H1 (cell line): ENCODE results near the gene IRF4. TPM values are rescaled to one million over a fixed set of nuclear protein-coding genes. Genes with fewer than 3 reads are reported as not detected.

Experiments used
- CEBPB ChIP-seq: IDR thresholded peaks from 2 replicates; pipeline ENCODE4 v1.6.1; 2012; ENCODE audit warnings: low read depth, low read length
- EGR1 ChIP-seq: IDR thresholded peaks from 2 replicates; pipeline ENCODE4 v1.6.1; 2011; ENCODE audit warnings: low read depth, low read length, borderline replicate concordance
- KDM4A ChIP-seq: IDR thresholded peaks from one replicate; pipeline ENCODE4 v1.7.1; 2012; ENCODE audit warnings: low read depth, mild to moderate bottlenecking, moderate library complexity, low read length, inconsistent platforms; ENCODE audit not compliant: severe bottlenecking
- TAF7 ChIP-seq: optimal IDR thresholded peaks from 2 replicates; pipeline ENCODE3; 2011; ENCODE audit warnings: low read depth, mild to moderate bottlenecking, inconsistent platforms, low read length, moderate library complexity, borderline replicate concordance
- TBP ChIP-seq: IDR thresholded peaks from 2 replicates; pipeline ENCODE4 v1.6.1; 2011; ENCODE audit warnings: low read depth, low read length, improper control_type of control experiment
- polyA plus RNA-seq, 7 experiments: library from polyadenylated mRNA; depleted of rRNA in 3 of 7; stranded (reverse) in 5 of 7; unstranded in 2 of 7; fragments of >200 nt in 5 of 7; fragments of 200-250 nt in 2 of 7; gene quantifications; 1 replicate in 5 of 7; 2 replicates in 1 of 7; 4 replicates in 1 of 7; pipeline versions ENCODE4 v1.2.1 to v1.2.3, GENCODE V29; 2011 to 2013; ENCODE audit warnings: missing spikeins in 2 of 7, mixed read lengths in 2 of 7
- total RNA-seq: library from RNA; stranded (reverse); fragmentation: NEBNext Ultra II Directional; extraction: Animal tissue kit (Norgen Biotek cat#: 25700); gene quantifications from 2 replicates; pipeline ENCODE4 v1.2.1, GENCODE V29; 2021
- TF ChIP-seq, protein P1 (sequence below): fragments of 300-600 bp; sonication (generic); IDR thresholded peaks from 2 replicates; pipeline ENCODE4 v1.7.1; 2012; ENCODE audit warnings: low read length, moderate library complexity, mild to moderate bottlenecking, inconsistent platforms; ENCODE audit not compliant: insufficient replicate concordance

Gene IRF4
- total and polyA plus RNA-seq, 2 of the 8 experiments (the other 6 are each of a cell fraction or from before 2014, with no cell fraction given) = 0.77 to 2.1 TPM

DNA sequence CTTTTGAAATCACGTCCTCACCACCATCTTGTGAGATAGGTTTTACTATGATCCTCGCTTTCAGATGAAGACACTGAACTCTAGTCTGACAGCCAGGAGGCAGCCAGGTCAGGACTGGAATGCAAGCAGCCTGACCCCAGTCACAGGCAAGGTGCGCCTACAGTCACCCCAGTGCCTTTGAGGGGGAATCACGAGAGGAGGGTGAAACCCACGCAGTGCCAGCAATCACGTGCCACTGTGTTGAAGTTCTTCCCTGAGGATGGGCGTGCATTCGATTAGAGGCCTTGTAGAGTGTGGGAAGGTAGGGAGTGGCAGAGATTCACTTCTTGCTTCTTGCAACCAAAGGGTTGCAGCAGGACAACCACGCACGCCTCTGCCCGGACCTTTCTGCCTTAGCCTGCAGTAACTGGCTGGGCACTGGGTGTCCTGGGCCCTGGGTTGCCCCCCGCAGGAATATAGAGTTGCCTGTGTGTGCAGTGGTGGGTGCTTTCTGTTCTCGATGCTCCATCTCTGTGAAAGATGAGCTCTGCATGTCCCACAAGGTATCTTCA lies 33.7 kb upstream of the IRF4 start (continued):
- TF ChIP-seq, protein P1, sequence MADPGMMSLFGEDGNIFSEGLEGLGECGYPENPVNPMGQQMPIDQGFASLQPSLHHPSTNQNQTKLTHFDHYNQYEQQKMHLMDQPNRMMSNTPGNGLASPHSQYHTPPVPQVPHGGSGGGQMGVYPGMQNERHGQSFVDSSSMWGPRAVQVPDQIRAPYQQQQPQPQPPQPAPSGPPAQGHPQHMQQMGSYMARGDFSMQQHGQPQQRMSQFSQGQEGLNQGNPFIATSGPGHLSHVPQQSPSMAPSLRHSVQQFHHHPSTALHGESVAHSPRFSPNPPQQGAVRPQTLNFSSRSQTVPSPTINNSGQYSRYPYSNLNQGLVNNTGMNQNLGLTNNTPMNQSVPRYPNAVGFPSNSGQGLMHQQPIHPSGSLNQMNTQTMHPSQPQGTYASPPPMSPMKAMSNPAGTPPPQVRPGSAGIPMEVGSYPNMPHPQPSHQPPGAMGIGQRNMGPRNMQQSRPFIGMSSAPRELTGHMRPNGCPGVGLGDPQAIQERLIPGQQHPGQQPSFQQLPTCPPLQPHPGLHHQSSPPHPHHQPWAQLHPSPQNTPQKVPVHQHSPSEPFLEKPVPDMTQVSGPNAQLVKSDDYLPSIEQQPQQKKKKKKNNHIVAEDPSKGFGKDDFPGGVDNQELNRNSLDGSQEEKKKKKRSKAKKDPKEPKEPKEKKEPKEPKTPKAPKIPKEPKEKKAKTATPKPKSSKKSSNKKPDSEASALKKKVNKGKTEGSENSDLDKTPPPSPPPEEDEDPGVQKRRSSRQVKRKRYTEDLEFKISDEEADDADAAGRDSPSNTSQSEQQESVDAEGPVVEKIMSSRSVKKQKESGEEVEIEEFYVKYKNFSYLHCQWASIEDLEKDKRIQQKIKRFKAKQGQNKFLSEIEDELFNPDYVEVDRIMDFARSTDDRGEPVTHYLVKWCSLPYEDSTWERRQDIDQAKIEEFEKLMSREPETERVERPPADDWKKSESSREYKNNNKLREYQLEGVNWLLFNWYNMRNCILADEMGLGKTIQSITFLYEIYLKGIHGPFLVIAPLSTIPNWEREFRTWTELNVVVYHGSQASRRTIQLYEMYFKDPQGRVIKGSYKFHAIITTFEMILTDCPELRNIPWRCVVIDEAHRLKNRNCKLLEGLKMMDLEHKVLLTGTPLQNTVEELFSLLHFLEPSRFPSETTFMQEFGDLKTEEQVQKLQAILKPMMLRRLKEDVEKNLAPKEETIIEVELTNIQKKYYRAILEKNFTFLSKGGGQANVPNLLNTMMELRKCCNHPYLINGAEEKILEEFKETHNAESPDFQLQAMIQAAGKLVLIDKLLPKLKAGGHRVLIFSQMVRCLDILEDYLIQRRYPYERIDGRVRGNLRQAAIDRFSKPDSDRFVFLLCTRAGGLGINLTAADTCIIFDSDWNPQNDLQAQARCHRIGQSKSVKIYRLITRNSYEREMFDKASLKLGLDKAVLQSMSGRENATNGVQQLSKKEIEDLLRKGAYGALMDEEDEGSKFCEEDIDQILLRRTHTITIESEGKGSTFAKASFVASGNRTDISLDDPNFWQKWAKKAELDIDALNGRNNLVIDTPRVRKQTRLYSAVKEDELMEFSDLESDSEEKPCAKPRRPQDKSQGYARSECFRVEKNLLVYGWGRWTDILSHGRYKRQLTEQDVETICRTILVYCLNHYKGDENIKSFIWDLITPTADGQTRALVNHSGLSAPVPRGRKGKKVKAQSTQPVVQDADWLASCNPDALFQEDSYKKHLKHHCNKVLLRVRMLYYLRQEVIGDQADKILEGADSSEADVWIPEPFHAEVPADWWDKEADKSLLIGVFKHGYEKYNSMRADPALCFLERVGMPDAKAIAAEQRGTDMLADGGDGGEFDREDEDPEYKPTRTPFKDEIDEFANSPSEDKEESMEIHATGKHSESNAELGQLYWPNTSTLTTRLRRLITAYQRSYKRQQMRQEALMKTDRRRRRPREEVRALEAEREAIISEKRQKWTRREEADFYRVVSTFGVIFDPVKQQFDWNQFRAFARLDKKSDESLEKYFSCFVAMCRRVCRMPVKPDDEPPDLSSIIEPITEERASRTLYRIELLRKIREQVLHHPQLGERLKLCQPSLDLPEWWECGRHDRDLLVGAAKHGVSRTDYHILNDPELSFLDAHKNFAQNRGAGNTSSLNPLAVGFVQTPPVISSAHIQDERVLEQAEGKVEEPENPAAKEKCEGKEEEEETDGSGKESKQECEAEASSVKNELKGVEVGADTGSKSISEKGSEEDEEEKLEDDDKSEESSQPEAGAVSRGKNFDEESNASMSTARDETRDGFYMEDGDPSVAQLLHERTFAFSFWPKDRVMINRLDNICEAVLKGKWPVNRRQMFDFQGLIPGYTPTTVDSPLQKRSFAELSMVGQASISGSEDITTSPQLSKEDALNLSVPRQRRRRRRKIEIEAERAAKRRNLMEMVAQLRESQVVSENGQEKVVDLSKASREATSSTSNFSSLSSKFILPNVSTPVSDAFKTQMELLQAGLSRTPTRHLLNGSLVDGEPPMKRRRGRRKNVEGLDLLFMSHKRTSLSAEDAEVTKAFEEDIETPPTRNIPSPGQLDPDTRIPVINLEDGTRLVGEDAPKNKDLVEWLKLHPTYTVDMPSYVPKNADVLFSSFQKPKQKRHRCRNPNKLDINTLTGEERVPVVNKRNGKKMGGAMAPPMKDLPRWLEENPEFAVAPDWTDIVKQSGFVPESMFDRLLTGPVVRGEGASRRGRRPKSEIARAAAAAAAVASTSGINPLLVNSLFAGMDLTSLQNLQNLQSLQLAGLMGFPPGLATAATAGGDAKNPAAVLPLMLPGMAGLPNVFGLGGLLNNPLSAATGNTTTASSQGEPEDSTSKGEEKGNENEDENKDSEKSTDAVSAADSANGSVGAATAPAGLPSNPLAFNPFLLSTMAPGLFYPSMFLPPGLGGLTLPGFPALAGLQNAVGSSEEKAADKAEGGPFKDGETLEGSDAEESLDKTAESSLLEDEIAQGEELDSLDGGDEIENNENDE = no peak
- TF ChIP-seq TBP (no peak), EGR1 (no peak), TAF7 (no peak), KDM4A (no peak), CEBPB (no peak)
